Urothelium cell line (cell line): ENCODE results near the gene IL4I1.
"Not testable (repeated sequence)": the region's sequence is repeated elsewhere in the genome, so short reads cannot be mapped to it uniquely, and the experiment has no call there.

ENCODE experiments used
- DNase-seq: peaks from one replicate; pipeline ENCODE4 v3.0.0; 2011; ENCODE audit warnings: low spot score, mixed read lengths
- FAIRE-seq: peaks from 2 replicates; lab custom pipeline; 2011; peaks lifted over from hg19 to GRCh38; lab: Jason Lieb, UNC

The IL4I1 gene

GRCh38 chr19:49924881-49925210, 28.2 kb upstream of the IL4I1 start:
- not testable (repeated sequence) for DNase-seq, FAIRE-seq

- DNase-seq (no peak), FAIRE-seq (no peak)
Measured at GRCh38 chr19:49924004-49924880, 27.6 kb upstream of the IL4I1 start.

DNA sequence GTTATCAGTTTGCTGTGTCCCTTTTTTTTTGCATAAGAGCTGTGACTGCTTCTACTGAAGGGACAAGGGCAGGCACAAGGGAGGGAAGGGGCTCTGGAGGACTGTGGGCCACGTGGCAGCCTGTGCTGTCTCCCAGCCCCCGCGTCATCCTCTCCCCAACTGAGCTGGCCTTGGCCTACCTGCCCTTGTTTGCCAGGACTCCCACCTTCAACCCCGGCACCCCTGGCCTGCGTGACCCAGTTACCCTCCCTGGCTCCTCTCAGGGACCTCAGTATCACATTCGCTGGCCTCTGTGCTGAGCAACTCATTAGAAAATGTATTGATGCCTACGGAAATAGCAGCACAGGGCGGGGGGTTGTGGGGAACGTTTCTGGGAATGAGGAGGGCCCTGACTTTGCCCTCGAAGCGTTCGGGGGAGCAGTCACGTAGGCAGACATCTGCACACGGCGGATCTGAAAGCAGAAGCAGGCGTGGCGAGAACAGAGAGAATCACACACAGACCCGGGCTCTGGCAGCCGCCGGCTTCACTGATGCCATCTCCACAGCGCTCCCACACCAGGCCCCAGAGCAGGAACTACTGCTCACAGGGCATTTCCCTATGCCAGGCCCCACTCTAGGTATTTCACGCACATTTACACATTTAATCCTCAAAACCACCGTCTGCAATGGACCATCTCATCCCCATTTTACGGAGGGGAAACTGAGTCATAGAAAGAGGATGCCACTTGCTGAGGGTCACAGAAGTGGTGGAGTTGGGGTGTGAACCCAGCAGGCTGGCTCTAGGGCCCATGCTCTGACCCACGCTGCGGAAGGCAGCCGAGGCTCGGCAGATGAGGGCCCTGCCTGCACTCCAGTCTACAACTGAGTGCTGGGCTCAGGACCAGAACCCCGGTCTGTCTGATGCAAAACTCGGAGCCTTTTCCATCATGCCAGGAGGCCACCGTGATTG, 26.6 kb upstream of the IL4I1 start:
- FAIRE-seq (no peak), DNase-seq (no peak)

- DNase-seq: no peak
- no peak for FAIRE-seq
Measured at GRCh38 chr19:49921871-49922795, 25.4 kb upstream of the IL4I1 start.

DNA sequence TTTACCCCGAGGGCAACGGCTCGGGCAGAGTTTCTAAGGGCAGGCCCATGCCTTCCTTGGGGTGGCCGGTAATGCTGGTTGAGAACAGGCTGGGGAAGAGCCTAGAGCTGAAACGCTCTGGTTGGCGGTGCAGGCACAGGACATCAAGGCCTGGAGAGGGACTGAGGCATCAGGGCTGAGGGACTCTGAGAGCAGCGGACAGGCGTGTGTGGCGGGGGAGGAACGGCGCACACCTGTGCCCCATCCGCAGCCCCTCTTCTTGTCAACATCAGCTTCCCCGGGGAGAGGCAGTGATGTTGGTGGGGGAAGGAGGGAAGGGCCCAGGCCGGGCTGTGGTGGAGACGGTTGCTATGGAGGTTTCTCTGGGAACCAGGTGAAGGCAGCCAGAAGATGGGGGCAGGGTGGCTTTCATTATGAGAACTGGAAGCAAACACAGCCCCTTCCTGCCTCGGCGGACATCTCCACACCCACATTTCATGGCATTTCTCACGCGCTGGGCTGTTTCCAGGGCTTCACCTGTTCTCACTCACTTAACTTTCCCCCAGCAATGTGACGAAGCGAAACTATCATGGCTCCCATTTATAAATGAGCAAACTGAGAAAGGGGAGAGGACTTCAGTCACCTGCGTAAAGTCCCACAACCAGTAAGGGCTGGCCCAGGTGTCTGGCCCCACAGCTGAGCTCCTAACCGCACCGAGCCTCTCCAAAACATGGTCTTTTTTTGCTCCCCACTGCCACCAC, 24.1 kb upstream of the IL4I1 start:
- FAIRE-seq (no peak), DNase-seq (no peak)

GRCh38 chr19:49918089-49918488, 21.4 kb upstream of the IL4I1 start:
- no peak for FAIRE-seq
- no peak for DNase-seq

- DNase-seq (no peak), FAIRE-seq (no peak)
Measured at GRCh38 chr19:49916839-49917733, 20.4 kb upstream of the IL4I1 start.

DNA sequence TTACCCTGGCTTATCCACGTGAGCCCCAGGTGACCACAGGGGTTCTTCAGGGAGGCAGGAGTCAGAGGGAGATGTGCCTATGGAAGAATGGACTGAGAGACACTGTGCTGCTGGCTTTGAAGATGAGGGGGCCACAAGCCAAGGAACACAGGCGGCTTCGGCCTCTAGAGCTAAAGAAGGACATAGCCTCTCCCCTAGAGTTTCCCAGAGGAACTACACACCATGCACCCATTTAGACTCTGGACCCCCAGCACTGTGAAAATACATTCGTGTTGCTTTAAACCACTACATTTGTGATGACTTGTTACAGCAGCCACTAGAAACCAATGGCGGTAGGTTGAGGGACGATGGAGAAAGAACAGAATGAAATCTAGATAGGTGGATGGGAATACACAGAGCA, 18.6 kb upstream of the IL4I1 start:
- DNase-seq: no peak
- FAIRE-seq: no peak

DNA sequence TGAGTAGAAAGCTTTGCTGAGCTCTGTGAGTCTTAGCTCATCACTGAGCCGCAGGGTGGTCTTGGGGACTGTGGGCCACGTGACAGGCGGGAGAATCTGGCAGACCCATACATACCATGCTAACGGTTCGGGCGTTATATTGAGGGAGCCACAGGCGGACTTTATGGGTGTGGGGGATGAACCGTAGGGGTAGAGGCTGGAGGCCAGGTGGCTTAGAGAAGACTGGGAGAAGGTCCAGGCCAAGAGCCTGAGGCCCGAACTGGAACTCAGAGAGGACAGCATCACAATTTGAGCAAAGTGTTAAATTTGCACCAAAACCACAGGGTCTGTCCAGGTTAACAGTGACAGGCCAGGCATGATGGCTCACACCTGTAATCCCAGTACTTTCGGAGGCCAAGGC, 17.0 kb upstream of the IL4I1 start:
- no peak for FAIRE-seq
- no peak for DNase-seq

DNA sequence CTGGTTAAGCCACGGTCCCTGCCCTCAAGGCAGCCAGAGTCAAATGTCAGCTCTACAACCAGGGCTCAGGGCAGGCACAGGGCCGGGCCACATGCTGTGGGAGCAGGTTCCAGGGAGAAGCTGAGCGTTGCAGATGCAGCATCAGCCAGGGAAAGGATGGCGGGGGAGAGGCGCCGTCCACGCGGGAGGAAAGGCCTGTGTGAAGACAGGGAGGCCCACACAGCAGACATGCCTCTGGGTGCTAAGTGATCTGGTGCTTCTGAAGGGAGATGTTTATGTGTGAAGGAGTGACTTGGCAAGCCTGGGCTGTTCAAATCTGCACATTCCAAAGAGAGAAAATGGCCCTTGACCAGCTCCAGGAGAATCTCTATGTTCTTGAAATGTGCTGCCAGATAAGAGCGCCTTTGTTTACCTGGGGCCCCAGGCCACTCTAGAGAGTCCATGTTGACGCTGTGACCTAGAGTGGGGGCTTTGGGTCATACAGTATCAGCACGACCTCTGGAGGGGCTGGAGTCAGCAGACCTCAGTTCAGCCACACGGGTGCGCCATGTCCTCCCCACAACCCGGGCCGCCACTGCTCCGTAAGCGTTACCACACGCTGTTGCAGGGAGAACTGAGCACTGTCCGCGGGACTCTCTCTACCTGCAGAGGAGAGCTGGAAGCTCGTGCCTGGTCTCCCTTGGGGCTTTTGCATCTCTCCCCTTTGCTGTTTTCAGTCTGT, 16.4 kb upstream of the IL4I1 start:
- DNase-seq (no peak), FAIRE-seq (no peak)

DNA sequence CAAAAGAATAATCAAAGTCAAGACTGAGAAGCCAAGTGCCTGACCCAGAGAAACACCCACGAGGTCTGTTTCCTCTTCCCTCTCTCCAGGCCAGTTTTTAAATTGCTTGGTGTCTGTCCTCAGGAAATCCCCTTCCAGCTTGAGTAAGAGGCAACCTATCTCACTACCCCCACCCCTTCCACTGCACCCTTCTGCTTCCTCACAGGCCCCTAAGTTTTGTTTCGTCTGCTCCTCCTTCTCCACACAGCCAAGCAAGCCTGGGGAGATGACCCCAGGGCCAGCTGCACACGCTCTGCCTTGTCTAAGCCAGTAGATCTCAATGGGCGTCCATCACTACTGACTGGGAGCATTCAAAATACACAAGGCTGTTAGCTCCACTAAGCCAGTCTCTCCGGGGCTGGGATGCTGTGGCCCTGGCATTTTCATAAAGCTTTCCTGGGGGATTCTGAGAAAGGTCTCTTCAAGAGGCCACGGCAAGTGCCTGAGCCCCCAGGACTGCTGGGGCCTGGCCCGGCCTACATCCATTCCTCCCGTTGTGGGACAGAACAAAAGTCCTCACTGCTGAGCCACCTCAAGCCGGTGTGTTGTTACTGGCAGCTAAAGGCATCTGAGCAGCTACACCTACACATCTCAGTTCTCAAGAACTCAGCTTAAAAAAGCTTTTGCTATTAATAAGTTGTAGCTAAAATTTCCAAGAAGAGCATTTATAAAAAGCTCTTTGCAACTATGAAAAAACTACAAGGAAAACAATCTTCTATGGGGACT, 14.9 kb upstream of the IL4I1 start:
- no peak for FAIRE-seq
- no peak for DNase-seq

DNA sequence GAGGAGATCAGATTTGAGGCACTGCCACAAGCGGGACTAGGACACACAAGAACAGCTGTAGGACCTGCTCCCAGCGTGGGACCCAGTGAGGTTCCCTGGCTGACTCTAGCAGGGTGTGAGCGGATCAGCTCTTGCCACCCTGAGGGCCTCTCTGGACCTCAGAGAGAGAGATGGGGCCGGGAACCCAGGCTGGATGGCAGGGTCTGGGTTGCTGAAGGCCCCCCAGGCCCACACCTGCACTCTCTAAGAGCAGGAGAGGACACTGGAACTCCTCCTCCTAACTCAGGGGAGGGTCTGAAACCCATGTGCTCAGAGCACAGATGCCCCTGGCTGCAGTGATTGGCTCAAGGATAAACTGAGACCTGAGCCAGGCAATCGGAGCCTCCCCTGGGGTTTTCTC, 13.5 kb upstream of the IL4I1 start:
- FAIRE-seq (no peak), DNase-seq (no peak)

DNA sequence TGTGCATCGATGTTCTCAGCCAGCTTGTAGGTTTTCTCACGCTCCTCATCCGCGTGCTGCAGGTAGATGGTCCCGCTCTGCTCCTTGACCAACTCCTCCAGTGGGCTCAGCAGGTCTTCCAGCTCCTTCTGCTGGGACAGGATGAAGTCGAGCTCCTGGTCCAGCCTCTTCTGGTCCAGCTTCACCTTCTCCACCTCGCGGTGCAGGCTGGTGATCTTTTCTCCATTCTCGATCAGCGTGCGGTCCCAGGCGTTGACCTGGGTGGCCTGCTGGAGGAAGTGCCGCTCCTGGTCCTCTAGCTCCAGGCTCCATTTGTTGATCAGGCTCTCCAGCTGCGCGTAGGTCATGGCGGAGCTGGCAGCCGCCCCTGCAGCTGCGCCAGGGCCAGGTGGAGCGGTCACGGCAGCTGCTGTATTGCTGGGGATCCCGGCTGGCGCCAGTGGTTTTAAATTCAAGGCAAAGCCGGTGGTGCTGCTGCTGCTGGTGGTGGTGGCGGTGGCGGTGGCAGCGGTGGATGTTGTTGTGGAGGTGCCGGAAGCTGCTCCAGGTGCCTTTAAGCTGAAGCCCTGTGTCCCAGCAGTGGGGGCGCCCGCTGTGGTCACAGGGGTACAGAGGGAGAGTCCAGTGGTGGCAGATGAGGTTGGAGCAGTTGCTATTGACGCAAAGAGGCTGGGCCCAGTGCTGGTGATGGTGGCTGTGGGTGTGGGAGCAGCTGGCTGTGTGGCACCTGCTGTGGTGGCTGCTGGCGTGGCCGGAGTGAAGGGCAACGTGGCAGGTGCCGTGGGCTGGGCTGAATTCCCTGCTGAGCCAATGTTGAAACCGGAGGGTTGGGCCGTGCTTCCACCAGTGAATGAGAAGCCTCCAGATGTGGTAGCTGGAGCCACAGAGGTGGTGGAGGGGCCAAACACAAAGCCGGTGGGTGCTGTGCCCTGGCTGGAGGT, 12.1 kb upstream of the IL4I1 start:
- FAIRE-seq (no peak), DNase-seq (no peak)

DNA sequence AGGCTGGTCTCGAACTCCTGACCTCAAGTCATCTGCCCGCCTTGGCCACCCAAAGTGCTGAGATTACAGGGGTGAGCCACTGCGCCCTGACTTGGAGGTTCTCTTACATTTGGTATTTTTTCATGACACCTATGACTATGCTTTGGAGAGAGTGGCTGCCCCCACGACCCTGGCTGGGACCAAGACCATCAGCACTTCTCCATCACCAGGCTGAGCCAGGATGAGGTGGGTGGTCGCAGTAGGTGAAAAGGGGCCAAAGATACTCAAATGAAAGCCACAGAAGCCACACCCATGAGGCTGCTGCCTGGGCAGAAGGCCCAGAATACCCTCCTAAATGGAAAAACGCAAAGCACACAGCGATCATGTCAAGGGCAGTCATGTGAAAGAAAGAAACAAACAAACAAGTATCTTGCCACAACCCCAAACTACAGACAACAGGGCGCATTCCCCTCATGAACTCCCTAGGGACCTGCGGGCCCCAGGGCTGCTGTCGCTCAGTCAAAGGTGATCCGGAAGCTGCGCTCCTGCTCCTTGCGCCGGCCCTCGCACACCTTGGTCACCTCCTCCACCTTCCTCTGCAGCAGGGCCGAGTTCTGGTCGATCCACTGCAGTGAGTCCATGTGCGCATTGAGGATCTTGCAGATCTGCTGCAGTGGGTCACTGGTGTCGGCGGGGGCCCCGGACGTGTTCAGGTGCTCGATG, 11.2 kb upstream of the IL4I1 start:
- FAIRE-seq (no peak), DNase-seq (no peak)

- no peak for FAIRE-seq
- no peak for DNase-seq
Measured at GRCh38 chr19:49906879-49907564, 10.3 kb upstream of the IL4I1 start.
